Tibial artery (tissue), 4 donors: ENCODE measurements around the gene DDC.

ENCODE experiments used
- DNase-seq, 2 donors: peaks; one replicate each; pipeline ENCODE4 v3.0.0-alpha.2; 2019
- H3K27ac ChIP-seq, 2 donors: fragments of 200-600 bp; sonication (generic) in 1 of 2; 1 replicate in 1 of 2; 2 replicates in 1 of 2; pipeline ENCODE4 v1.5.1; 2018 to 2019; ENCODE audit warnings: mild to moderate bottlenecking in 1 of 2
- H3K27me3 ChIP-seq, 2 donors: fragments of 200-600 bp; sonication (generic) in 1 of 2; one replicate each; pipeline versions ENCODE4 v1.5.1 to v1.6.0; 2016 to 2019
- H3K36me3 ChIP-seq, 3 donors: fragments of 200-600 bp; sonication (generic) in 2 of 3; one replicate each; pipeline ENCODE4 v1.5.1; 2016 to 2019; ENCODE audit warnings: mild to moderate bottlenecking in 2 of 3
- H3K4me1 ChIP-seq, 4 donors: fragments of 200-600 bp; sonication (generic) in 2 of 4; 1 replicate in 3 of 4; 2 replicates in 1 of 4; pipeline ENCODE4 v1.5.1; 2016 to 2019
- H3K4me3 ChIP-seq, 2 donors: fragments of 200-600 bp; sonication (generic) in 1 of 2; 1 replicate in 1 of 2; 2 replicates in 1 of 2; pipeline ENCODE4 v1.5.1; 2018 to 2019; ENCODE audit warnings: mild to moderate bottlenecking in 2 of 2
- H3K9me3 ChIP-seq, 3 donors: fragments of 200-600 bp; sonication (generic) in 1 of 3; one replicate each; pipeline ENCODE4 v1.5.1; 2016 to 2019
- intact Hi-C: fragments of 100-400 bp; cut with DNase I; formaldehyde crosslinking; loops from one replicate; pipeline ENCODE4 v1.15.0; 2023; ENCODE audit warnings: low total_unique reads
- TF ChIP-seq, protein P1 (sequence below), 2 experiments: fragments of 200-600 bp in 1 of 2; fragments of 450-650 bp in 1 of 2; IDR thresholded peaks; one replicate each; pipeline ENCODE4 v1.5.1; 2017 to 2019; ENCODE audit warnings: antibody characterized with exemption in 2 of 2, mild to moderate bottlenecking in 1 of 2, moderate library complexity in 1 of 2

DDC gene

DNA sequence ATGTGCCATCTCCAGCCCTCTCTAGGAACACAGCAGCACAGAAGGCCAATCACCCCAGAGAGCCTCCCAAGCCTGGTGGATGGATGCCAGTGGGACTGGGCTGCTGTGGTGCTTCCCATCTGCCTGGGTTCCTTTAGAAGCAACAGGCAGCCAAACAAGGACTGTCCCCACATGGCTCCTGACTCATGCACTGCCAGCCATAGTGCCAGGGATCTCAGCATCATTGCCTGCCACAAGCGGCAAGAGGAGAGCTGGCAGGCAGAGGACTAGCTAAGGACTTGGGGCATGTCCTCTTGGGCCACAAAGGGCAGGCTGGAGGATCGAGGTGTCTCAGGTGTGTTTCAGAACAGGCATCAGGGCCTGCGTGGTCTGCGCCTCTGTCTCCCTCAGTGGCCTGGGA, 91.7 kb downstream of the DDC start:
- peaks cover 0 to 5% of the 10 kb centered on the region in 2 donors for H3K27me3 ChIP-seq
- peak in 1 of 2 donors; percentile 74 for DNase-seq
- TF ChIP-seq, protein P1, sequence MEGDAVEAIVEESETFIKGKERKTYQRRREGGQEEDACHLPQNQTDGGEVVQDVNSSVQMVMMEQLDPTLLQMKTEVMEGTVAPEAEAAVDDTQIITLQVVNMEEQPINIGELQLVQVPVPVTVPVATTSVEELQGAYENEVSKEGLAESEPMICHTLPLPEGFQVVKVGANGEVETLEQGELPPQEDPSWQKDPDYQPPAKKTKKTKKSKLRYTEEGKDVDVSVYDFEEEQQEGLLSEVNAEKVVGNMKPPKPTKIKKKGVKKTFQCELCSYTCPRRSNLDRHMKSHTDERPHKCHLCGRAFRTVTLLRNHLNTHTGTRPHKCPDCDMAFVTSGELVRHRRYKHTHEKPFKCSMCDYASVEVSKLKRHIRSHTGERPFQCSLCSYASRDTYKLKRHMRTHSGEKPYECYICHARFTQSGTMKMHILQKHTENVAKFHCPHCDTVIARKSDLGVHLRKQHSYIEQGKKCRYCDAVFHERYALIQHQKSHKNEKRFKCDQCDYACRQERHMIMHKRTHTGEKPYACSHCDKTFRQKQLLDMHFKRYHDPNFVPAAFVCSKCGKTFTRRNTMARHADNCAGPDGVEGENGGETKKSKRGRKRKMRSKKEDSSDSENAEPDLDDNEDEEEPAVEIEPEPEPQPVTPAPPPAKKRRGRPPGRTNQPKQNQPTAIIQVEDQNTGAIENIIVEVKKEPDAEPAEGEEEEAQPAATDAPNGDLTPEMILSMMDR (IDR thresholded peaks at IDR 0.05), result no peak
- H3K27ac ChIP-seq, result no peak overlapping the region
- no peaks in the 10 kb centered on the region for H3K9me3 ChIP-seq
- no peaks in the 10 kb centered on the region for H3K36me3 ChIP-seq
- intact Hi-C loops, result loop anchor here (5.0 kb wide), 1 partner anchor 319 kb away; no protein-coding TSS in a partner anchor
- no peak overlapping the region for H3K4me3 ChIP-seq
- peaks cover 0 to 9% (median 5%) of the 10 kb centered on the region in 4 donors for H3K4me1 ChIP-seq

DNA sequence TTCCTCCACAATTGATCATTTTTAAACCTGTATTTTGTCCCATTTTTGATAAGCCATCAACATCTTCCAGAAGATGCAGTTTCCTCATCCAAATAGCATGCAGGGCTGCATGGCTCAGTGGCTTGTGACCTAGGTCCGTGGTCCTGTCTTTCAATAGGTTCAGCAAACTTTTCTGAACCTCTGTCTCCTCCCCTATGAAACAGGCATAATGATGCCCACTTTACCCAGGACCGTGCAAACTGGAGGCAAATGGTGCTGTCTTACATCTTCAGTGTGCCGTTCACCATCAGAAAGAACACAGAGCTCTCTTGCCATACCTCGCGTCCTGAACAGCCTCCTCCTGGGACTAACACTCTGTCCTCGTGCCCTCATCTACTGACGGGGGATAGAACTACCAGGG, 92.8 kb downstream of the DDC start:
- Histone ChIP-seq H3K27me3 (peaks cover 0 to 5% of the 10 kb centered on the region in 2 donors), H3K4me1 (peaks cover 0 to 17% (median 9%) of the 10 kb centered on the region in 4 donors), H3K27ac (no peak overlapping the region), H3K36me3 (no peaks in the 10 kb centered on the region), H3K9me3 (no peaks in the 10 kb centered on the region), H3K4me3 (no peak overlapping the region)
- DNase-seq, result no peak
- TF ChIP-seq, protein P1 (IDR thresholded peaks at IDR 0.05), result no peak
- intact Hi-C loops, result loop anchor here (5.0 kb wide), 1 partner anchor 320 kb away; no protein-coding TSS in a partner anchor

DNA sequence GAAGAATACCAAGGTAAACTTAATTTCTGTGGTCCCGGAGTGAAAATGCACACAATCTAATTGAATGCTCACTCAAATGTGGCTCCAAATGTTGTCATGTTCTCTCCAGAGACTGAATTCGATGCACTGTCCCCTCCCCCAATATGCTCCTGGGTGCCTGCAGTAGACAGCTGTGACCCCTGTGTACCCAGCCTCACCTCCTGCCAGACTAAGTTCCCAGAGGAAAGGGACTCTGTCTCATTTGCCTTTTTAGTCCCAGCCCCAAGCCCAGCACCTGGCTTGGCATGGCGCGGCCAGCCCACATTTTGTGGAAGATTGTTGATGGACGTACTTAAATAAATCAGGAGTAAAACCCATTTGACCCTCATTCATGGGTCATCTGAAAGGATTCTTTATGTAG, 93.2 kb downstream of the DDC start:
- H3K36me3 ChIP-seq, result no peaks in the 10 kb centered on the region
- intact Hi-C loops, result loop anchor here (5.0 kb wide), 1 partner anchor 320 kb away; no protein-coding TSS in a partner anchor
- TF ChIP-seq, protein P1 (IDR thresholded peaks at IDR 0.05), result no peak

DNA sequence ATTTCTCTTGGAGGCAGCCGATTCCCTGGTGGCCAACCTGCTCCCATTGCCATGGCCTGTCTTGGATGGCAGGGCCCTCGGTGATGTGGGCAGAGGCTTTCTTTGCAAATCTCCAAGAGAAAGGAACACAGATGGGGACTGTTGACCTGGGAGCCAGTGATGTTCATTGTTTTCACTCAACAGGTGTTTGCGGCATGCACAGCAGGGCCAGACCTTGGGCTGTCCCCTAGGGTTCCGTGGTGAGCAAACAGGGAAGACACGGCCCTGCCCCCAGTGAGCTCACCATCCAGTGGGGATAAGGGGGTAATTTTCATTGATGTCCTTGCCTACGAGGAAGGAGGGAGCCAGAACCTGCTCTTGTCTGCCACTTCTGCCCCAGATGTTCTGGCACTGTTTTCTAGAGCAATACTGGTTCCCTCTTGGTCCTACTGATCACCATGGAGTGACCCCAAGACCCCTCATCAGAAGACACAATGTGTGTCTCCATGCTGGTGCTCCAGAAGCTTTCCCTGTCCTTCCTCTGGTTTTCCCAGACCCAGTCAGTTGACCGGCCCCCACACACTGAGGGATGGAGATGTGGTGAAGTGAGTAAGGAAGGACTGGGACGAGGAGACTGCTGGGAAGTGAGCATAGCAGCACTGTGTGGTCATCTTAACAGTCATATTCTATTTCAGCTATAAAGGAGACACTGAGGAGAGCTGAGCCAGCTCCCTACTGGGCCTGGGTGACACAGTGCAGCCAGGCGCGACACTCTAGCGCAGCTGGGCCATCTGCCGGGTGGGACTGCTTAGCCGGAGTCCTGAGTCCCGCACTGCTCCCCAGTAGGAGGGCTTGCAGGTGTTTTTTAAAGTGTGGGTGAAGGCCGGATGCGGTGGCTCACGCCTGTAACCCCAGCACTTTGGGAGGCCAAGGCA, 94.7 kb downstream of the DDC start:
- intact Hi-C loops, result loop anchor here (5.0 kb wide), 1 partner anchor 322 kb away; no protein-coding TSS in a partner anchor
- Histone ChIP-seq H3K4me1 (peaks cover 0 to 17% (median 9%) of the 10 kb centered on the region in 4 donors), H3K27ac (no peak overlapping the region), H3K4me3 (no peak overlapping the region), H3K36me3 (no peaks in the 10 kb centered on the region), H3K27me3 (peaks cover 0 to 5% of the 10 kb centered on the region in 2 donors), H3K9me3 (no peaks in the 10 kb centered on the region)
- TF ChIP-seq, protein P1 (IDR thresholded peaks at IDR 0.05), result no peak
- DNase-seq, result no peak

More for the DNA sequence above, 93.2 kb downstream of the DDC start:
- H3K9me3 ChIP-seq, result no peaks in the 10 kb centered on the region
- no peak overlapping the region for H3K4me3 ChIP-seq
- peaks cover 0 to 5% of the 10 kb centered on the region in 2 donors for H3K27me3 ChIP-seq
- H3K4me1 ChIP-seq, result peaks cover 0 to 17% (median 9%) of the 10 kb centered on the region in 4 donors
- no peak for DNase-seq
- H3K27ac ChIP-seq, result no peak overlapping the region

DNA sequence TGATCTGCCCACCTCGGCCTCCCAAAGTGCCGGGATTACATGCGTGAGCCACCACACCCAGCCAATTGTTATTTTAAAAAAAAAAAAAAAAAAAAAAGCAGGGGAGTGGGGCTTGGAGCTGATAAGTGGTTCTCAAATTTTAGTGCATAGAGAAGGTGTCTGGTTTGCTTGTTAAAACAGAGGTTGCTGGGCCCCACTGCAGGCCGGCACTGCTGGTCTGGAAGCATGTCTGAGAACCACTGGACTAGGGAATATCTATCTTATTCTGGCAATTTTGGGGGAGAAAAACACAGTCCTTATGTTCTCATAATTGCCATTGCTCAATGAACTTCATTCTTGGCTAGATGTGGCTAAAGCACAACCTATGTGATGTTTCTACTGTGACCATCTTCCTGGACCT, 96.0 kb downstream of the DDC start:
- DNase-seq, result no peak
- Histone ChIP-seq H3K27me3 (peaks cover 0 to 5% of the 10 kb centered on the region in 2 donors), H3K4me3 (no peak overlapping the region), H3K4me1 (peaks cover 0 to 17% (median 4%) of the 10 kb centered on the region in 4 donors), H3K36me3 (no peaks in the 10 kb centered on the region), H3K27ac (no peak overlapping the region), H3K9me3 (no peaks in the 10 kb centered on the region)
- intact Hi-C loops, result loop anchor here (5.0 kb wide), 2 partner anchors 208 to 598 kb away; no protein-coding TSS in a partner anchor
- TF ChIP-seq, protein P1 (IDR thresholded peaks at IDR 0.05), result no peak
